ENCODE measurements around the gene CCNYL1. TPM values are rescaled to one million over a fixed set of nuclear protein-coding genes. Genes with fewer than 3 reads are reported as not detected.

Gene CCNYL1
- total RNA-seq, 4 donors from 2014 or later: 30.0 to 99.5 (median 31.7) TPM

DNA sequence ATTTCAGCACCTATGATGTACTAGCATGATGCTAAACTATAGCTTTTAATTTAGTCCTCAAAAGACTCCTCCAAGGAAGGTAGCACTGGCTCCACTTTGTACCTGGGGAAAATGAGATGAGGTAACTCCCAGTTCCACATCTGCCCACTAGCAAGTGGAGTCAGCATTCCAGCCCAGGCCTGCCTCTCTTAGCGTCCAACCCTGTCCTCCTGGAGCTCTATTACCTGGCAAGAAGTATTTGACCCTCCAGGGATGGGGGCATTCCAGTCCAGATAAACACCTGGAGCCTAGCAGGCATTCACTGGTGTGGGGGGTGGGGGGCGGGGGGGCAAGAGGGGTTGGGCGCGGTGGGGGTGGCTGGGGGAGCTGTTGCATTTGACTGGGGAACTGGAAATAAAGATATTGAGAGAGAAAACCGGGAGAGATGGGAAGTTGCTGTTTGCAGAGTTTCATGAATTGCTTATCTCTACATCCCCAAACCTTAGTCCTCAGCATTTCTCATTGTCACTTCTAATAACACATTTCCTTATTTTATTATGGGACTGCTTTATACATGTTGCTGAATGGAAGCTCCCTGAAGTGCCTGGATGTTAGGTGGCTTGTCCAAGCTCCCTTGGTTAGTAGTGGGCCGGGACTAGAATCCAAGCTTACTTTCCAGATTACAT lies 80.3 kb downstream of the CCNYL1 start:
- Histone ChIP-seq H3K27me3 (no peaks in the 10 kb centered on the region), H3K4me1 (peaks cover 0 to 14% (median 10%) of the 10 kb centered on the region in 4 donors), H3K36me3 (no peaks in the 10 kb centered on the region), H3K9me3 (no peaks in the 10 kb centered on the region), H3K4me3 (no peak overlapping the region), H3K27ac (no peak overlapping the region)
- intact Hi-C loops (cut with DNase I; ENCODE audit: low total_unique reads): no loop called here
- in situ Hi-C loops (cut with MboI; ENCODE audit: low pct_ligation_motif_present in 1 of 4, low pct_unique_long_range_greater_than_20kb in 1 of 4, low sequenced_read_pairs in 3 of 4): no loop called here
- TF ChIP-seq POLR2AphosphoS5 (IDR thresholded peaks at IDR 0.05): no peak
- TF ChIP-seq, protein P1, sequence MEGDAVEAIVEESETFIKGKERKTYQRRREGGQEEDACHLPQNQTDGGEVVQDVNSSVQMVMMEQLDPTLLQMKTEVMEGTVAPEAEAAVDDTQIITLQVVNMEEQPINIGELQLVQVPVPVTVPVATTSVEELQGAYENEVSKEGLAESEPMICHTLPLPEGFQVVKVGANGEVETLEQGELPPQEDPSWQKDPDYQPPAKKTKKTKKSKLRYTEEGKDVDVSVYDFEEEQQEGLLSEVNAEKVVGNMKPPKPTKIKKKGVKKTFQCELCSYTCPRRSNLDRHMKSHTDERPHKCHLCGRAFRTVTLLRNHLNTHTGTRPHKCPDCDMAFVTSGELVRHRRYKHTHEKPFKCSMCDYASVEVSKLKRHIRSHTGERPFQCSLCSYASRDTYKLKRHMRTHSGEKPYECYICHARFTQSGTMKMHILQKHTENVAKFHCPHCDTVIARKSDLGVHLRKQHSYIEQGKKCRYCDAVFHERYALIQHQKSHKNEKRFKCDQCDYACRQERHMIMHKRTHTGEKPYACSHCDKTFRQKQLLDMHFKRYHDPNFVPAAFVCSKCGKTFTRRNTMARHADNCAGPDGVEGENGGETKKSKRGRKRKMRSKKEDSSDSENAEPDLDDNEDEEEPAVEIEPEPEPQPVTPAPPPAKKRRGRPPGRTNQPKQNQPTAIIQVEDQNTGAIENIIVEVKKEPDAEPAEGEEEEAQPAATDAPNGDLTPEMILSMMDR (IDR thresholded peaks at IDR 0.05): no peak
- TF ChIP-seq EP300 (IDR thresholded peaks at IDR 0.05; ENCODE audit: low read depth): no peak
- no peak for TF ChIP-seq POLR2A (IDR thresholded peaks at IDR 0.05)
- no peak for DNase-seq
- WGBS, 2 donors (ENCODE audit: low coverage in 1 of 2): 57 to 63% methylated on average over 1 to 6 of the region's 6 CpGs

DNA sequence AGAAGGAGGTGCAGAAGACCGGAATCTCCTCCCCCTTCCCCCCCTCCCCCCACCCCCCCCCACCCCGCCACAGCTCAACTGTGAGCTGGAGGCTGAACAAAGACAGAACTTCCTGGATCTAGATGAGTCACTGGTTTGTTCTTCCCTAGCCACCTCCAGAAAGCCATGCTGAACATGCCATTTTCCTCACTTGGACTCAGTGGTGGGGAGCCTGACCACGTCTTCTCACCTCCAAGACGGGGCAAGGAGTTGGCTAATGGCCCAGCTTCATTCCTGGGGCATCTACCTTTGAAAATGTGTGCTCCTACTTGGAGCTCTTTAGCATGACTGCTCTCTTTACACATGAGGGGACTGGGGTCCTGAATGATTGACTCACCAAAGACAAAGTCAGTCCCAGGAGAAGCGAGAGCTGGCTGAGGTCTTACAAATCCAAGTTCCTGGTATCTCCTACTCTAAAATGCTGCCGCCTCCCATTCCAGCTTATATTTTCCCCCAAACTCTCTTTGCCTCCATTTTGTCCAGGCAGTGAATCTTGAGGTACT lies 80.9 kb downstream of the CCNYL1 start:
- Histone ChIP-seq H3K27me3 (no peaks in the 10 kb centered on the region), H3K4me1 (peaks cover 0 to 20% (median 13%) of the 10 kb centered on the region in 4 donors), H3K36me3 (no peaks in the 10 kb centered on the region), H3K27ac (peak overlapping the region in 3 of 4 donors; percentile 48 to 76 (median 60)), H3K9me3 (no peaks in the 10 kb centered on the region), H3K4me3 (no peak overlapping the region)
- TF ChIP-seq EP300 (IDR thresholded peaks at IDR 0.05; ENCODE audit: low read depth) (no peak), POLR2A (IDR thresholded peaks at IDR 0.05) (no peak), POLR2AphosphoS5 (IDR thresholded peaks at IDR 0.05) (no peak)
- TF ChIP-seq, protein P1 (IDR thresholded peaks at IDR 0.05): no peak
- in situ Hi-C loops (cut with MboI; ENCODE audit: low pct_ligation_motif_present in 1 of 4, low pct_unique_long_range_greater_than_20kb in 1 of 4, low sequenced_read_pairs in 3 of 4) (no loop called here), intact Hi-C loops (cut with DNase I; ENCODE audit: low total_unique reads) (no loop called here)
- DNase-seq: no peak
- WGBS, 2 donors (ENCODE audit: low coverage in 1 of 2): 45 to 100% methylated on average over 2 to 6 of the region's 6 CpGs

DNA sequence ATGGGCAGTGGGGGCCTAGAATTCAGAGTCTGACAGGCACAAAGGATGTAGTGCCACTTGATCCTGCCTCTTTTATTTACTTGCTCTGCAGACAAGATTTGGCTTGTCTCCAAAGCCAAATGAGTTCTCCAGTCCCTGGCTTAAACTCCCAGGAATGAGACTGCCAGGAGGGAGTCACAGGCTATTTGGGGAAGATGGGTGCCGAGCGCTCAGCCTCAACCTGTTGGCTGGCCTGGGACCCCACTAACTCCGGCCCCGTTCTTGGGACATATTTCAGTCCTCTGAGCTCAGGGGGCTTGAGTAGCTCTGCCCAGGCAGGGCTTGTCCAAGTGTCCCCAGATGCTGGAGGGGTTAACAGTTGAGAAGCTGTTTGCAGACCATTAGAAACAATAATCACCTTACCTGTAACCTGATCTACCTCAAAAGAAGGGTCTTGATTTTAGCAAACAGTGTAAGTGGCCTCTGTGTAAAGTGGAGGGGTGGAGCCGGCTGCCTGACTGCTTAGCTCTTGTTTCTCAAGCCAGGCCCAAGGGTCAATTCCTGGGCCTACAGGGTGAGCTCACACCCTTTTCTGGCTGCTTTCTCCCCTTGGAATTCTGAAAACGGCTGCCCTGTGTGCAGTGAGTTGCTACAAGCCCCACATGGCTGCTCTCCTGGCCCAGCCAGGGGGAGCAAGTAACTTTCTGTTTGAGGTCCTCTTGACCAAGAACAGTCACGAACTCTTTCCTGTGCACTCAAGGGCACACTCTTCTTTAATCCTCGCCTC lies 85.3 kb downstream of the CCNYL1 start:
- in situ Hi-C loops (cut with MboI; ENCODE audit: low pct_ligation_motif_present in 1 of 4, low pct_unique_long_range_greater_than_20kb in 1 of 4, low sequenced_read_pairs in 3 of 4) (no loop called here), intact Hi-C loops (cut with DNase I; ENCODE audit: low total_unique reads) (no loop called here)
- TF ChIP-seq POLR2A (IDR thresholded peaks at IDR 0.05): no peak
- TF ChIP-seq, protein P1 (IDR thresholded peaks at IDR 0.05): no peak
- peaks cover 0 to 19% (median 15%) of the 10 kb centered on the region in 4 donors for H3K4me1 ChIP-seq
- DNase-seq: peak; percentile 63
- peak overlapping the region; percentile 47 to 81 (median 79) for H3K27ac ChIP-seq
- H3K4me3 ChIP-seq: no peak overlapping the region
- H3K9me3 ChIP-seq: no peaks in the 10 kb centered on the region
- H3K36me3 ChIP-seq: no peaks in the 10 kb centered on the region
- H3K27me3 ChIP-seq: no peaks in the 10 kb centered on the region
- WGBS, 2 donors (ENCODE audit: low coverage in 1 of 2): 50% methylated on average over 8 of the region's 8 CpGs; no CpG with 5 or more reads in 1 of the 2 donors

DNA sequence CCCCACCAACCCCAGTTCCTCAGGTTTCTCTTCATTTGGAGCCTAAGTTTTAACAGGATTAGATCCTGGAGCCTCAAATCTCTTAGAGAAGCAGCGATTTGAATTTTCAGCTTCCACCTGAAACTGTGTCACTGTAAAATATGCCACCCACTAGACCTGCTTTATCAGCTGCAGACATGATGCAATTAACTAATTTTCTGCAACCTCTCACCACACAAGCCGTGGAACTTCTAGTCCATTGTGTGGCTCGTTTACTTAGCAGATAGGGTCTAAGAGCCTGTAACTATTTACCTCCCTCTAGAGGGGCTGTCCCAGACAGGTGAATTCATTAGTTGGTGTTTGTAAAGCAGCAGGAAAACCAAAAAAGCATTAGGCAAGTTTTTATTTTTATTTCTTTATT lies 89.8 kb downstream of the CCNYL1 start:
- TF ChIP-seq, protein P1 (IDR thresholded peaks at IDR 0.05): no peak
- TF ChIP-seq POLR2AphosphoS5 (IDR thresholded peaks at IDR 0.05): no peak
- no peak for TF ChIP-seq POLR2A (IDR thresholded peaks at IDR 0.05)
- no peak for TF ChIP-seq EP300 (IDR thresholded peaks at IDR 0.05; ENCODE audit: low read depth)
- no peak for DNase-seq
- in situ Hi-C loops (cut with MboI; ENCODE audit: low pct_ligation_motif_present in 1 of 4, low pct_unique_long_range_greater_than_20kb in 1 of 4, low sequenced_read_pairs in 3 of 4): no loop called here

More for the DNA sequence above, 89.8 kb downstream of the CCNYL1 start:
- Histone ChIP-seq H3K9me3 (no peaks in the 10 kb centered on the region), H3K36me3 (no peaks in the 10 kb centered on the region), H3K27ac (no peak overlapping the region), H3K4me3 (no peak overlapping the region), H3K4me1 (peaks cover 0 to 28% (median 20%) of the 10 kb centered on the region in 4 donors), H3K27me3 (no peaks in the 10 kb centered on the region)
- intact Hi-C loops (cut with DNase I; ENCODE audit: low total_unique reads): no loop called here
- WGBS, 2 donors (ENCODE audit: low coverage in 1 of 2): 25 to 33% methylated on average over 2 to 3 of the region's 3 CpGs

Measured in transverse colon (tissue), 4 donors.